Keratinocyte (primary cell): Measurements from ENCODE around the gene DAB1.

Experiments used
- EZH2 ChIP-seq: IDR thresholded peaks from one replicate; pipeline ENCODE4 v1.6.1; 2012; ENCODE audit warnings: inconsistent platforms, mild to moderate bottlenecking, low read length, moderate library complexity
- TF ChIP-seq, protein P1 (sequence below), 3 experiments: IDR thresholded peaks in 1 of 3; conservative IDR thresholded peaks in 1 of 3; optimal IDR thresholded peaks in 1 of 3; 2 replicates in 2 of 3; 3 replicates in 1 of 3; pipeline versions ENCODE3 to v1.5.1; 2011; ENCODE audit warnings: low read length in 3 of 3, mild to moderate bottlenecking in 3 of 3, moderate library complexity in 2 of 3, control low read depth in 1 of 3, inconsistent platforms in 1 of 3; ENCODE audit not compliant: insufficient read depth in 2 of 3; ENCODE audit errors: extremely low read depth in 1 of 3

DNA sequence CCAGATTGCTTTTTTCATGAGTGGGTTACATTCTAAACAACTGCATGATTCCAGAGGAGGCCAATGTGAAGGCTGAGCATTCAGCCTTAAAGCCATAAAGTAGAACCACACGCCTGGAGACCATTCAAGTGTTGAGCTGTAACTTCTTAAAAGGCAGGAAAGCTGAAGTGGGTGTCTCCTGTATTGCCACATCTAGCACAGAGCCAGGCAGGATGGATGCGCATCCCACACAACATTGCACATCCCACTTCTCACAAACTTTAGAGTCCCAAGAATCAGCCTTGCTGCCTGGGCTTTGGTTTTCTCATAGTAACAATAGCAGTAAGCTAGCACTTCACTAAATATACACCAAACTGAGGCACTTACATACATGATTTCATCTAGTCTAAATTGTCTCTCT is 151.7 kb downstream of the DAB1 start:
- TF ChIP-seq, protein P1, sequence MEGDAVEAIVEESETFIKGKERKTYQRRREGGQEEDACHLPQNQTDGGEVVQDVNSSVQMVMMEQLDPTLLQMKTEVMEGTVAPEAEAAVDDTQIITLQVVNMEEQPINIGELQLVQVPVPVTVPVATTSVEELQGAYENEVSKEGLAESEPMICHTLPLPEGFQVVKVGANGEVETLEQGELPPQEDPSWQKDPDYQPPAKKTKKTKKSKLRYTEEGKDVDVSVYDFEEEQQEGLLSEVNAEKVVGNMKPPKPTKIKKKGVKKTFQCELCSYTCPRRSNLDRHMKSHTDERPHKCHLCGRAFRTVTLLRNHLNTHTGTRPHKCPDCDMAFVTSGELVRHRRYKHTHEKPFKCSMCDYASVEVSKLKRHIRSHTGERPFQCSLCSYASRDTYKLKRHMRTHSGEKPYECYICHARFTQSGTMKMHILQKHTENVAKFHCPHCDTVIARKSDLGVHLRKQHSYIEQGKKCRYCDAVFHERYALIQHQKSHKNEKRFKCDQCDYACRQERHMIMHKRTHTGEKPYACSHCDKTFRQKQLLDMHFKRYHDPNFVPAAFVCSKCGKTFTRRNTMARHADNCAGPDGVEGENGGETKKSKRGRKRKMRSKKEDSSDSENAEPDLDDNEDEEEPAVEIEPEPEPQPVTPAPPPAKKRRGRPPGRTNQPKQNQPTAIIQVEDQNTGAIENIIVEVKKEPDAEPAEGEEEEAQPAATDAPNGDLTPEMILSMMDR (optimal IDR thresholded peaks at IDR 0.05 in 1 of 3, IDR thresholded peaks at IDR 0.05 in 1 of 3, conservative IDR thresholded peaks at IDR 0.05 in 1 of 3; ENCODE audit: extremely low read depth in 1 of 3, insufficient read depth in 2 of 3, low read length in 3 of 3): no peak
- TF ChIP-seq EZH2: no peak
